GM21360 (cell line): ENCODE results near the gene MYO19.
"Not testable (repeated sequence)": the region's sequence is repeated elsewhere in the genome, so short reads cannot be mapped to it uniquely, and the experiment has no call there.

Experiments used
- ATAC-seq: cut with Tn5 transposase; IDR thresholded peaks from one replicate; pipeline ENCODE4 v1.9.1; 2021; ENCODE audit warnings: mild to moderate bottlenecking, moderate library complexity; ENCODE audit not compliant: unreplicated experiment

Gene MYO19

GRCh38 chr17:36532435-36532975, 2.2 kb downstream of the MYO19 start:
- no peak for ATAC-seq

GRCh38 chr17:36529121-36529520, 5.5 kb downstream of the MYO19 start:
- ATAC-seq: no peak

- ATAC-seq: no peak
Observed at GRCh38 chr17:36527621-36528250, 6.9 kb downstream of the MYO19 start.

- no peak for ATAC-seq
Observed at GRCh38 chr17:36525888-36526287, 8.8 kb downstream of the MYO19 start.

- ATAC-seq: no peak
Observed at GRCh38 chr17:36525113-36525512, 9.6 kb downstream of the MYO19 start.

GRCh38 chr17:36524428-36524876, 10.2 kb downstream of the MYO19 start:
- ATAC-seq: no peak

GRCh38 chr17:36523113-36523512, 11.6 kb downstream of the MYO19 start:
- ATAC-seq: no peak

GRCh38 chr17:36515837-36516236, 18.8 kb downstream of the MYO19 start:
- ATAC-seq: no peak

GRCh38 chr17:36514856-36515255, 19.8 kb downstream of the MYO19 start:
- no peak for ATAC-seq

GRCh38 chr17:36512641-36513040, 22.0 kb downstream of the MYO19 start:
- no peak for ATAC-seq

GRCh38 chr17:36511216-36511615, 23.5 kb downstream of the MYO19 start:
- ATAC-seq: no peak

- no peak for ATAC-seq
Observed at GRCh38 chr17:36510636-36511035, 24.0 kb downstream of the MYO19 start.

GRCh38 chr17:36509272-36509985, 25.2 kb downstream of the MYO19 start:
- no peak for ATAC-seq

- ATAC-seq: not testable (repeated sequence)
Observed at GRCh38 chr17:36508439-36508838, 26.2 kb downstream of the MYO19 start.

- no peak for ATAC-seq
Observed at GRCh38 chr17:36507266-36507665, 27.4 kb downstream of the MYO19 start.

GRCh38 chr17:36506831-36507230, 27.8 kb downstream of the MYO19 start:
- no peak for ATAC-seq

- ATAC-seq: no peak
Observed at GRCh38 chr17:36506249-36506826, 28.3 kb downstream of the MYO19 start.

GRCh38 chr17:36505171-36505570, 29.5 kb downstream of the MYO19 start:
- ATAC-seq: no peak

GRCh38 chr17:36504156-36504545, 30.5 kb downstream of the MYO19 start:
- ATAC-seq: no peak

GRCh38 chr17:36503456-36504155, 31.1 kb downstream of the MYO19 start:
- ATAC-seq: no peak

GRCh38 chr17:36501963-36502362, 32.7 kb downstream of the MYO19 start:
- no peak for ATAC-seq
